ENCODE results near the gene ORAI3.

Gene ORAI3

DNA sequence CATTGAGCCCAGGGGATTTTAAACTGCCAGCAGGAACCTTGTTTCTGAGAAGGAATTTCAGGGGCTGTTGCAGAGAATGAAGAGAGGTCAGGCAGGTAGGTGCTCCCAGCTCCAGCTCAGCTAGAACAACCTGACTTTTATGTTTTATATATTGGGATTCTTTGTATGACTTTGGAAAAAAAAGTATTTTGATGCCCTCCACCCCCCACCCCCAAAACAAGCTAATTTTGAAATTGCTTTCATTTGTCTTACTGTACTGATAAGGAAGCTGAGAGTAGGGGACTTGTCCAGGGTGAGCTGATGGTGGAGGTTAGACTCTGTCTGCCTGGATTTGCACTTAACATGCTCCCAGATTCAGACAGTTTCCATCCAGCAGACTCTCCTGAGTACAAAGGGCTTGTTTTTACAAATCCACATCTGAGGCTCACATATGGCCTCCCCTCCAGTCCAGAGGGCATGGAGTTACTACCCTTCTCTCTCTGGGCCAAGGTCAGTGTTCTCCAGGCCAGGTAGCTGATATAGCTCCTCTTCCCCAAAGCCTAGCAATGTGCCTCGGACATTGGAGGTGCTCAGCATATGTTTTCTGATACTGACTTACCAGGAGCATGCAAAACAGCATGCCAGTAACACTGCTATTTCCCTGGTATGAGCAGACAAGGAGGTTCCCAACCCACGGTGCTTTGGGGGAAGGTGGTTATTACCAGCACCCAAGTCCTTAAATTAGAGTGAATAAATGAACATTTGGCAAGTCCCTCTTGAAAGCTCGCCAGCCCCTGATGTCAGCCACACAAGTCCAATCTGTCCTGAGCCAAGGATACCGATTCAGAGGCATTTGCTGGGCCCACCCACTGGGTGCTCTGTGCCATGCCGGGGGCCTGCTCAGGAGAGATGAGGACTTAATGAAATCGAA is 50.2 kb downstream of the ORAI3 start:
- H3K27ac Mint-ChIP-seq = no peak overlapping the region
- H3K27me3 Mint-ChIP-seq = no peaks in the 10 kb centered on the region
- no peaks in the 10 kb centered on the region for H3K9me3 Mint-ChIP-seq
- no peak overlapping the region for H3K4me3 Mint-ChIP-seq
- peaks cover 4 to 7% of the 10 kb centered on the region in 2 donors for H3K4me1 Mint-ChIP-seq (ENCODE audit: low read depth in 2 of 2)
- peaks cover 4% of the 10 kb centered on the region for H3K36me3 Mint-ChIP-seq (ENCODE audit: insufficient read depth)
- no peak for ATAC-seq (replicated peaks)
- DNase-seq = no peak

DNA sequence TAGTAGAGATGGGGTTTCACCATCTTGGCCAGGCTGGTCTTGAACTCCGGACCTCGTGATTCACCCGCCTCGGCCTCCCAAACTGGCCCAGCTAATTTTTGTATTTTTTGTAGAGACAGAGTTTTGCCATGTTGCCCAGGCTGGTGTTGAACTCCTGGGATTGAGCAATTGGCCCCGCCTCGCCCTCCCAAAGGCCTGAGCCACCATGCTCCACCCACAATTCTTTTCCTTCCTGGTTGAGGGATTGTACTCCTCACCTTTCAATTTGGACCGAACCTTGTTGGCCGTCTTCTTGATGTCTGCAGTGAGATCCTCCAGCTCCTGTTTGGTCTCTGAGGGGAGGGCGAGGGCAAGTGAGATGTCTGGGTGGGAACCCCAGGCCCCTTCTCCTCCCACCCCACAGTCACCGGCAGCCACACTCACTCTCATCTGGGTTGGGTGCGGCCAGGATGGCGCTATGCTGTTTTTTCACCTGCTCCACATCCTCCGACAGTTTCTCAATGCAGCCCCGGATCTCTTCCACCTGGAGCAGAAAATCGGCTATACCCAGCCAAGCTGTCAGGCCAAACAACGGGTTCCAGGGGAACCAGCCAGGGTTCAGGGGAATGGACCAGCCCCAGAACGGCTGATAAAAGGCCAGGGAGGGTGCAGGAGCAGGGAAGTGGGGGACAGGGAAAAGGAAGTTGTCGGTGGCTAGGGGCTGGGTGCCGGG is 52.0 kb downstream of the ORAI3 start:
- H3K4me1 Mint-ChIP-seq (ENCODE audit: low read depth in 2 of 2) = peaks cover 4 to 7% of the 10 kb centered on the region in 2 donors
- H3K36me3 Mint-ChIP-seq (ENCODE audit: insufficient read depth) = no peaks in the 10 kb centered on the region
- no peak overlapping the region for H3K27ac Mint-ChIP-seq
- ATAC-seq (replicated peaks) (no peak), DNase-seq (no peak)
- H3K4me3 Mint-ChIP-seq = no peak overlapping the region
- H3K27me3 Mint-ChIP-seq = peaks cover 0 to 2% of the 10 kb centered on the region in 2 donors
- no peaks in the 10 kb centered on the region for H3K9me3 Mint-ChIP-seq

DNA sequence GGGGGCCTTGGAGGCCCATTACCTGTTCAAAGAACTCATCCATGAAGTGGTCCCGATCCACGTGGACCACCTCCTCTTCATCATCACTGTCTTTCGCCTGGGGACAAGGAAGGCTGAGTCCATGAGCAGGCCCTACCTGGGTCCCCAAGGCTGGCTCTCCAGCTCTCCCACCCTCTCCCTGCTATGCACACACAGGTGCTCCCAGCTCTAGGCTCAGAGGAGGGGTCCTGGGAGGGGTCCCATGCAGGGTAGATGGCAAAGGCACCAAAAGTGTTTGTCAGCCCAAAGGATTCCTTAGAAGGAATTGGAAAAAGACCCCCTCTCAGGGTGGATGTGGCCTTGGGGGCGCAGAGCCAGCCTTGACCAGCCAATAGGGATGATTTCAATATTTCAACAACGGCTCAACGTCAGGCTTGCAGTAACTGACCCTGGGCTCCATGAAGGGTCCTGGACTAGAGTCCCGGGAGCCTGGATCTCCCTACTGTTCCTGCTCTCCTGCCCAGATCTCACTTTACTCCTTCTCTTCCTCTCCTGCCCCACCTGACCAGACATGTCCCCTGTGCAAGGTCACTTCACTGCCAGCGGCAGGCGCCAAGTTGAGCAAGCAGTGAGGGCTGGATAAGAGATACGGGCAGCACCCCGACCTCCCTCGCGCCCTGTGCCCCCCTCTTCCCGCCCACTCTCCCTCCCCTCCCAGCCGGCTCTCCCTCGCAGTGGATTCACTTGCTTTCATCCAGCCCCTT is 52.8 kb downstream of the ORAI3 start:
- Mint-ChIP-seq H3K36me3 (ENCODE audit: insufficient read depth) (no peaks in the 10 kb centered on the region), H3K4me1 (ENCODE audit: low read depth in 2 of 2) (peaks cover 0 to 5% of the 10 kb centered on the region in 2 donors), H3K27me3 (peaks cover 0 to 10% of the 10 kb centered on the region in 2 donors), H3K4me3 (no peak overlapping the region), H3K9me3 (no peaks in the 10 kb centered on the region), H3K27ac (peak overlapping the region in 1 of 2 donors; percentile 36)
- ATAC-seq (replicated peaks) (no peak), DNase-seq (no peak)

DNA sequence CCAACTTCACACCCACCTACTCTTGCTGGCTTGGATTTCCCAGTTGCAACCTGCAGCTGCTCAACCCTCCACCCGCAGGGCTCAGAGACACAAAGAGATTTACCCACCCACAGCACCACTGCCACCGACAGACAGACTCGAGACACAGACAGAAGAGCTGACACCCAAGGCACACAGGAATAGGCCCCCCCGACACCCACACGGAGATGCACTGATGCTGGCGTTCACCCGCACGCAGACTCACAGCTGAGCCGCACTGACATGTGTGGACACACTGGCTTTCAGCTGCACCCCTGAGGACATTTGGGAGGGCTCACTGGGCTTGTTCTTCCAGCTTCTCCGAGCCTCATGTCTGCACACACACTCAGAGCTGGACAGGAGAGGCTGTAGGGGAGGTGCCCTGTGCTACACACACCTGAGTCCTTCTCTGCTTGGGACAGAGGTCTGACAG is 53.4 kb downstream of the ORAI3 start:
- Mint-ChIP-seq H3K27ac (peak overlapping the region in 1 of 2 donors; percentile 36), H3K27me3 (peaks cover 0 to 12% of the 10 kb centered on the region in 2 donors)
- no peak for ATAC-seq (replicated peaks)

DNA sequence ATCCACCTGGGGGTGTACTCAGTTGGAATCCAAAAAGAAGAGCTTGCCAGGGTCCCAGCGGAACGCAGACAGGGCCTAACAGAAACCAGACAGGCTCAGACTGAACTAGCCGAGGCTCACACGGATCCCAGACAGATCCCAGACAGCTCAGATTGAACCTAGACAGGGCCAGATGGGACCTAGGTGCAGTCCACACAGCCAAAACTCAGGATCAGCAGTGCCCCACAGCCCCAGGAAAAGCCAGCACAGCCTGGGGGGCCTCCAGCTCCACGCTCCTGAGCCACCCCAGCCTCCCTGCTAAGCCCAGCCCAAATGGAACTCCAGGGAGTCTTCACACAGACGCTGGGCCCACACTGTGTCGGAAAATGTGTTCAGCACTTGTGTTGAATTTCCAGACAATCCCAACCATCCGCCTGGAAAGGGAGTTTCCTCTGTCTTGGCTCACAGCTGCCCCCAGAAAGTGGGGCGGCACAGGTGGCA is 54.0 kb downstream of the ORAI3 start:
- DNase-seq (no peak), ATAC-seq (replicated peaks) (no peak)
- Mint-ChIP-seq H3K27ac (peak overlapping the region in 1 of 2 donors; percentile 47), H3K27me3 (peaks cover 0 to 12% of the 10 kb centered on the region in 2 donors), H3K4me1 (ENCODE audit: low read depth in 2 of 2) (peaks cover 0 to 2% of the 10 kb centered on the region in 2 donors), H3K4me3 (no peak overlapping the region), H3K9me3 (no peaks in the 10 kb centered on the region), H3K36me3 (ENCODE audit: insufficient read depth) (no peaks in the 10 kb centered on the region)

More for the DNA sequence above, 53.4 kb downstream of the ORAI3 start:
- Mint-ChIP-seq H3K4me3 (no peak overlapping the region), H3K4me1 (ENCODE audit: low read depth in 2 of 2) (peaks cover 0 to 2% of the 10 kb centered on the region in 2 donors), H3K9me3 (no peaks in the 10 kb centered on the region), H3K36me3 (ENCODE audit: insufficient read depth) (no peaks in the 10 kb centered on the region)
- no peak for DNase-seq

DNA sequence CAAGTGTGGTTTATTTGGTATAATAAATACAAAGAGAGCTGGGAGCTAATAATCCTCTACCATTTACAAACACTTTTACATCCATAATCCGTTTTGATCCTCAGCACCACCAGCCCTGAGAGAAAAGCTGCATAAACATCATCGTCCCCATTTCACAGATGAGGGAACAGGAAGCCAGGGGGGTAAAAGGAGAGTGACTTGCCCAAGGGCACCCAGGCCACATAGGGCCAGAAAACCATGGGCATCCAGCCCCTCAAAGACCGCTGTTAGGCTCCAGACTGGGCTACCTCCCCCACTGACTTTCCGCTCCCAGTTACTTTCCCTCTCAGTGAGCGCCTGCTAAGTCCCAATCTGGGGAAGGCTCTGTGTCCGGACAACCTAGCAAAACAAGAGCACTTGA is 54.9 kb downstream of the ORAI3 start:
- DNase-seq (no peak), ATAC-seq (replicated peaks) (no peak)
- Mint-ChIP-seq H3K27me3 (peaks cover 0 to 20% of the 10 kb centered on the region in 2 donors), H3K36me3 (ENCODE audit: insufficient read depth) (no peaks in the 10 kb centered on the region), H3K9me3 (no peaks in the 10 kb centered on the region), H3K4me1 (ENCODE audit: low read depth in 2 of 2) (peaks cover 0 to 2% of the 10 kb centered on the region in 2 donors), H3K27ac (peak overlapping the region; percentile 44 to 47), H3K4me3 (no peak overlapping the region)
